Astrocyte (in vitro differentiated cells and primary cell): ENCODE measurements around the gene EED. TPM values are rescaled to one million over a fixed set of nuclear protein-coding genes. Genes with fewer than 3 reads are reported as not detected.

ENCODE experiments used
- DNase-seq: peaks from one replicate; pipeline ENCODE4 v3.0.0-alpha.2; 2010; ENCODE audit warnings: low read depth
- FAIRE-seq: peaks from 2 replicates; lab custom pipeline; 2011; peaks lifted over from hg19 to GRCh38; lab: Jason Lieb, UNC
- H2AFZ ChIP-seq: 2 replicates; pipeline ENCODE4 v1.6.0; 2012; ENCODE audit warnings: low read depth, low read length, inconsistent platforms
- H3K27ac ChIP-seq: 2 replicates; pipeline ENCODE4 v1.5.1; 2011; ENCODE audit warnings: low read depth, low read length, inconsistent platforms
- H3K27me3 ChIP-seq: 2 replicates; pipeline ENCODE4 v1.6.0; 2011; ENCODE audit warnings: low read length, inconsistent platforms; ENCODE audit not compliant: insufficient read depth
- H3K36me3 ChIP-seq: 2 replicates; pipeline ENCODE4 v1.5.1; 2011; ENCODE audit warnings: low read length, inconsistent platforms; ENCODE audit not compliant: insufficient read depth
- H3K4me1 ChIP-seq: 2 replicates; pipeline ENCODE4 v1.5.1; 2011; ENCODE audit warnings: low read length, inconsistent platforms; ENCODE audit not compliant: insufficient read depth
- H3K4me2 ChIP-seq: 2 replicates; pipeline ENCODE4 v1.6.0; 2012; ENCODE audit warnings: low read length, inconsistent platforms
- H3K4me3 ChIP-seq: 2 replicates; pipeline ENCODE4 v1.5.1; 2011; ENCODE audit warnings: low read depth, mild to moderate bottlenecking, low read length, inconsistent platforms; ENCODE audit not compliant: insufficient read depth
- H3K79me2 ChIP-seq: 2 replicates; pipeline ENCODE4 v1.6.0; 2012; ENCODE audit warnings: mild to moderate bottlenecking, low read length, inconsistent platforms; ENCODE audit not compliant: insufficient read depth
- H3K9ac ChIP-seq: 2 replicates; pipeline ENCODE4 v1.6.0; 2012; ENCODE audit warnings: mild to moderate bottlenecking, low read length, inconsistent platforms
- H3K9me3 ChIP-seq: 2 replicates; pipeline ENCODE4 v1.5.1; 2012; ENCODE audit warnings: low read depth, mild to moderate bottlenecking, low read length, inconsistent platforms; ENCODE audit not compliant: insufficient read depth
- H4K20me1 ChIP-seq: 2 replicates; pipeline ENCODE4 v1.6.0; 2012; ENCODE audit warnings: low read length, inconsistent platforms; ENCODE audit not compliant: insufficient read depth
- H3K27ac Mint-ChIP-seq: one replicate; pipeline ENCODE4 v1.8.0; 2021; ENCODE audit warnings: mild to moderate bottlenecking, mixed read lengths; ENCODE audit not compliant: unreplicated experiment
- H3K27me3 Mint-ChIP-seq: one replicate; pipeline ENCODE4 v1.8.0; 2021; ENCODE audit warnings: low read depth, mixed read lengths; ENCODE audit not compliant: unreplicated experiment
- H3K36me3 Mint-ChIP-seq: one replicate; pipeline ENCODE4 v1.8.0; 2021; ENCODE audit warnings: low read depth, mixed read lengths; ENCODE audit not compliant: unreplicated experiment
- H3K4me1 Mint-ChIP-seq: one replicate; pipeline ENCODE4 v1.8.0; 2021; ENCODE audit warnings: low read depth, mixed read lengths; ENCODE audit not compliant: unreplicated experiment
- H3K4me3 Mint-ChIP-seq: one replicate; pipeline ENCODE4 v1.8.0; 2021; ENCODE audit warnings: mild to moderate bottlenecking, moderate library complexity, mixed read lengths; ENCODE audit not compliant: unreplicated experiment
- H3K9me3 Mint-ChIP-seq: one replicate; pipeline ENCODE4 v1.8.0; 2021; ENCODE audit warnings: mild to moderate bottlenecking, mixed read lengths; ENCODE audit not compliant: unreplicated experiment
- CTCF ChIP-seq: IDR thresholded peaks from 2 replicates; pipeline ENCODE4 v1.5.1; 2011; ENCODE audit warnings: low read depth, mild to moderate bottlenecking, inconsistent platforms, low read length, moderate library complexity; ENCODE audit not compliant: insufficient read depth
- EZH2 ChIP-seq: IDR thresholded peaks from 2 replicates; pipeline ENCODE4 v1.6.1; 2012; ENCODE audit warnings: mild to moderate bottlenecking, low read length, inconsistent platforms; ENCODE audit not compliant: insufficient read depth
- total RNA-seq: library from RNA; stranded (reverse); gene quantifications from 2 replicates; pipeline ENCODE4 v1.2.1, GENCODE V29; 2021

The EED gene
- total RNA-seq, 1 donor from 2014 or later: 23.4 TPM

- Histone ChIP-seq H3K9ac (peak overlapping the region; percentile 39), H3K27me3 (no peaks in the 10 kb centered on the region), H3K36me3 (no peaks in the 10 kb centered on the region), H3K27ac (no peak overlapping the region), H2AFZ (peak overlapping the region; percentile 67), H3K4me3 (peak overlapping the region; percentile 47), H3K4me1 (no peaks in the 10 kb centered on the region), H4K20me1 (no peaks in the 10 kb centered on the region), H3K79me2 (no peaks in the 10 kb centered on the region), H3K4me2 (peak overlapping the region; percentile 75), H3K9me3 (no peaks in the 10 kb centered on the region)
- Mint-ChIP-seq H3K4me1 (no peaks in the 10 kb centered on the region), H3K9me3 (peaks cover 3% of the 10 kb centered on the region), H3K36me3 (peaks cover 3% of the 10 kb centered on the region), H3K27ac (no peak overlapping the region), H3K27me3 (peaks cover 2% of the 10 kb centered on the region), H3K4me3 (no peak overlapping the region)
- FAIRE-seq (no peak), DNase-seq (no peak)
- TF ChIP-seq CTCF (no peak), EZH2 (no peak)
Measured at GRCh38 chr11:86202013-86202336, 42.6 kb upstream of the EED start.

DNA sequence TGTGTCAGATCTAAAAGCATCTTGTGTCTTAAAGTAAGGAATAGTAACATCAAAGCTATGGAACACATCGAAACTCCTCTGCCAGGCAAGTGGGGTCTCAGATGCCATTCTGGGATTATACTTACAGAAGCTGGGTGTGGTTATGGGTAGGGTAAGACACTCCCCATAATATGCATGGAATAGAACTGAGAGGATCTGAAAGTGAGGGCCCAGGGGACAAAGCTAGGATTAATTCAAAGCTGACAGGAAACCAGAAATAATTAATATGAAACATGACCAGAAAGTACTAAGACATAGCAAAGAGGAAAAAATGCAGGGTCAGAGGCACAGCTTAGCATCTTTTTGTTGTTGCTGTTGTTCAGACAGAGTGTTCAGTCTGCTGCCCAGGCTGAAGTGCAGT, 40.2 kb upstream of the EED start:
- H3K9me3 Mint-ChIP-seq: peaks cover 3% of the 10 kb centered on the region
- DNase-seq (no peak), FAIRE-seq (no peak)
- Histone ChIP-seq H2AFZ (no peak overlapping the region), H3K9ac (no peak overlapping the region), H3K27me3 (no peaks in the 10 kb centered on the region), H3K9me3 (no peaks in the 10 kb centered on the region), H3K79me2 (no peaks in the 10 kb centered on the region), H3K36me3 (no peaks in the 10 kb centered on the region), H3K4me1 (no peaks in the 10 kb centered on the region), H4K20me1 (no peaks in the 10 kb centered on the region), H3K4me2 (no peak overlapping the region), H3K27ac (no peak overlapping the region), H3K4me3 (no peak overlapping the region)
- no peaks in the 10 kb centered on the region for H3K4me1 Mint-ChIP-seq
- H3K36me3 Mint-ChIP-seq: peaks cover 3% of the 10 kb centered on the region
- H3K27ac Mint-ChIP-seq: peak overlapping the region; percentile 14
- TF ChIP-seq CTCF: no peak
- no peak for TF ChIP-seq EZH2
- H3K27me3 Mint-ChIP-seq: peaks cover 2% of the 10 kb centered on the region
- H3K4me3 Mint-ChIP-seq: no peak overlapping the region

DNA sequence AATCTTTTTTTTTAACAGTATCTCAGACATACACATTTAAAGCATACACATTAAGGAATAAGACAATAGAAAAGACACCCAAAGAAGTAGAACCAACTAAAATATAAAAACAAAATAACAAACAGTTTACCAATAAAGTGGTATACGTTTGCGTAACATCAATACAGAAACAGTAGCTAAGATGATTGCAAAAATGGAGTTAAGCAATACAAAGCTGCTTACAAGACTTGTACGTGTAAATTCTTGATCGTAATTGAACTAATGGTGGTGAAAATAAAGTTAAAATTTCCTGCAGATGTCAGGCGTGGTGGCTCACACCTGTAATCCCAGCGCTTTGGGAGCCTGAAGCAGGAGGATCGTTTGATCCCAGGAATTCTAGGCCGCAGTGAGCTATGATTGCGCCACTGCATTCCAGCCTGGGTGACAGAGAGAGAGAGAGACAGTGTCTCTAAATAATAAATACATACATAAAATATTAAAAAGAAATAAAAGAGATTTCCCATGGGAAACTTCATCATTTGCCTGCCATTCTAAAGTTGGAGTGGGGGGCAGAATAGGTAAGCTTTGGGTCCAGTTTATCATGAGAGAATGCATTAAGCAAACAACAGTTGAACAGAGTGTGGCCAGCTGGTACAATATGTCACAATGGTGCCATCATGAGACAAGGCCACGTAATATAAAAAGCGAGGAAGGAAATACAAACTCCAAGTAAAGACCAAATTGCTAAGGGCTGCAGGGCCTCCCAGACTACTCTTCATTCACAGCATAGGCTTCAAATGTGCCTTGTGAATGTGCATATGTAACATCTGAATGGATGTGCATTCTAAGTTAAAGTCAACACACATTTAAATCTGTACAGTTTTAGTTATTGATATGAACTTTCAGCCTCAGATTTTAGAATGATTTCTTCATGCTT, 38.9 kb upstream of the EED start:
- H3K9ac ChIP-seq: no peak overlapping the region
- FAIRE-seq: no peak
- H3K27ac ChIP-seq: no peak overlapping the region
- no peaks in the 10 kb centered on the region for H3K27me3 ChIP-seq
- Mint-ChIP-seq H3K27me3 (peaks cover 2% of the 10 kb centered on the region), H3K9me3 (peaks cover 3% of the 10 kb centered on the region), H3K36me3 (peaks cover 3% of the 10 kb centered on the region), H3K4me3 (no peak overlapping the region), H3K27ac (no peak overlapping the region), H3K4me1 (no peaks in the 10 kb centered on the region)
- H3K9me3 ChIP-seq: no peaks in the 10 kb centered on the region
- no peak overlapping the region for H2AFZ ChIP-seq
- H3K4me3 ChIP-seq: no peak overlapping the region
- H4K20me1 ChIP-seq: no peaks in the 10 kb centered on the region
- DNase-seq: no peak
- TF ChIP-seq EZH2: no peak
- no peak overlapping the region for H3K4me2 ChIP-seq
- no peaks in the 10 kb centered on the region for H3K36me3 ChIP-seq
- H3K79me2 ChIP-seq: no peaks in the 10 kb centered on the region
- H3K4me1 ChIP-seq: no peaks in the 10 kb centered on the region
